Measurements from ENCODE around the gene SLC9A9. TPM values are rescaled to one million over a fixed set of nuclear protein-coding genes. Genes with fewer than 3 reads are reported as not detected.
"Not testable (repeated sequence)": the region's sequence is repeated elsewhere in the genome, so short reads cannot be mapped to it uniquely, and the experiment has no call there.

SLC9A9 gene
- total RNA-seq, 1 donor from 2014 or later: 15.0 TPM

DNA sequence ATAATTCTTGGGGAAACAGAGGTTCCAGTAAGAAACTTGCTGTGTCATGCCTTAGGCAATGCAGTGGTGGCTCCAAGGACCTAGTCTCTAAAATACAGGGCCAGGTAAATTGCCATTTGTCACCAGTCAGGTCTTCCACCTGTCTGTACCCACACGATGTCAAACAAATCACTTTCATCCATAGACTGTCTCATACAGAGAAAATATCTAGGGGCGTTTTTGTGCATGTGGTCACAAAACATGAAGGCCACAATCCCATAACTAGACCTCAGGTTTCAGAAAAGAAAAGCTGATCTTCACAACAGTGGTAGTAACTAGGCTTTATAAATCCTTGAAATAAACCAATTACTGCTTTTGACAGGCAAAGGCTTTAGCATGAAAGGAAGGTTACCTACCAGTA lies 92.3 kb downstream of the SLC9A9 start:
- no peak for DNase-seq (ENCODE audit: low spot score)

DNA sequence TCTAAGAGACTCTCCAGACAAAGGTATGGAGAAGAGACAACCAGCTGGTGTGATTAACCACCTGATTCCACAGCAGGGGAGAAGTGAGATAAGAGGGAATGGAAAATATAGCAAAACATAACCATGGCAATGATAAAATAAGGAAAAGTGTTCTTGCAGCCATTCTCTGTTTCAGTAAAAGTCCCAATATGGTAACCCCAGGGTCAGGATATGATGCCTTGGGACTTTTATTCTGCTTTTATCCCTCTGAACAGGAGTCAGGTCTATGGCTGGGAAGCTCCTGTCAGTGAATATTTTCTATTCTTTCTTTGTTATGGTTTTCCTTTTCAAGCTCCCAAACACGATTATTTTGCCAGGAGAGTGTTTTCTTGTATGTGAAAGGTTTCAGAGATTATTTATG lies 94.2 kb downstream of the SLC9A9 start:
- no peak for DNase-seq (ENCODE audit: low spot score)

DNA sequence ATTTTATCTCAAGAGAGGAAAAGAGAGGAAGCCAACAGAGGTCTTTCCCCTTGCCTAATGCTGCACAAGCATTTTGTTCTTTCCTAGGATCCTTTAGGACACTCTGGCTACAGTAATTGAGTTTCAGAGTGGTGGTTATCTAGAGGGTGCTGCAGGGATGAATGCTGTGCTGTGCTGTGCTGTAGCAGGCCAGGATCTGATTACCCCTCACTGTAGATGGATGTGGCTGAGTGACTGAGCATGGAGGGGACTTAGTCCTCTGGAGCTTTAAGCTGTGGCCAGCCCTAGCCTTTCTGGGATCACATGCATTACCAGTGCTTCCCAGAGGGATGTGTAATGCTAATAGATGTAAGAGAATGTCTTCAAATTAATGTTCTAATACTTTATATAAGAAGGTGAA lies 94.8 kb downstream of the SLC9A9 start:
- no peak for DNase-seq (ENCODE audit: low spot score)

DNA sequence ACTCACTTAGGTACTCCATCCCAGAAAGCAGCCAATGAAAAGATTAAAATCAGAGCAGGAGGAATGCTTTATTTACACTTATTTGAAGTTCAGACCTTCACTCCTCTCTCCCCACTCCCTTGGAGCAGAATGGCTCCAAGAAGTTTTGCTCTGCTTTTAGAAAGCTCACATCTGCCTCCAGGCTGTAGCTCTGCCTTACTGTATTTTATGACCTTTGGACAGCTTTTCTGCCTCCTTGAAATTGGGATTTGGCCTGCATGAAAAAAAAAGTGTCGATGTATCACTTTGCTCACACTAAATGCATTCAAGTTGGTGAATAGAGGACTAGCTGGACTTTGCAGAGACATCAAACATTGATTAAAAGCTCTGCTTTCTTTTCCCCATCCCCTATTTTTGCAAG lies 95.3 kb downstream of the SLC9A9 start:
- no peak for DNase-seq (ENCODE audit: low spot score)

DNA sequence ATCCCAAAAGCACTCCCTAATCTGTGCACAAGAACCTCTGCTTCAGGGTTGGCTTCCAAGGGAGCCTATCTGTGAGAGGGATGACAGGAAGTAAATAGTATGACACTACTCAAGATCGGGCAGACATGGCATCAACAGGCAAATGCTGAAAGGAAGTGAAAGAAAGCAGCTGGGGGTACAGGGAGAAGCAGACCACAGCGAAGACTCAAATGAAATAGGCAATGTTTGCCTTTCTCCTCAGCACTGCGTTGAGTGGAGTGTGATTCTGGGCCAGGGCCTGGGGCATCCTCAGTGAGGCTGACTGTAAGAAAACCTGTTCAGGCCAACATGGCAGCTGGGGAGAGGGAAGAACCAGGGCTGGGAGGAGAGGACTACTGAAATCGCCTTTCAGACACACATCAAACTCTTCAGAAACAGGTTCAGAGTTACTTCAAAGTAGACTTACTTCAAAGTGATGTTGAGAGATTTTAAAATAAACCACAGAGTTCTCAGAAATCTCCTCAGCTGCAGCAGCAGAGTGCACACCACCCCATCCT lies 96.6 kb downstream of the SLC9A9 start:
- no peak for DNase-seq (ENCODE audit: low spot score)

DNA sequence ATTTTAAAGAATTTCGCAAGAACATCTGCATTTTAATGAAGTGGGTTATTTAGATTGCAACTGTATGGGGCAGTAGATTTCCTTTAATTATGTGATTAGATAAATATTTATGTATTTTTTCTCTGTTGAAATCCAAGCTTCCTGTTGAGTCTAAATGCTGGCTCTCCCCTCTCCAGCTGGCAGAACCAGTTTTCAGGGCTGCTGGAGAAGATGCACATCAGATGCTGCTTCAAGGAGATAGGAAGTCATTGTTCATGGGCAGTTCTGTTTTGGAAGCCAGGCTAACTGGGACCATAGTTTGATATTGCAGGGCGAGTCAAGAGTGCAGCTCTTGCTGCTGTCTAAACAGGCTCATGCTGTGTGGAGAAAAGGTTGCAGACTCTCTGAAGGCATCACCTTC lies 97.4 kb downstream of the SLC9A9 start:
- no peak for DNase-seq (ENCODE audit: low spot score)

DNA sequence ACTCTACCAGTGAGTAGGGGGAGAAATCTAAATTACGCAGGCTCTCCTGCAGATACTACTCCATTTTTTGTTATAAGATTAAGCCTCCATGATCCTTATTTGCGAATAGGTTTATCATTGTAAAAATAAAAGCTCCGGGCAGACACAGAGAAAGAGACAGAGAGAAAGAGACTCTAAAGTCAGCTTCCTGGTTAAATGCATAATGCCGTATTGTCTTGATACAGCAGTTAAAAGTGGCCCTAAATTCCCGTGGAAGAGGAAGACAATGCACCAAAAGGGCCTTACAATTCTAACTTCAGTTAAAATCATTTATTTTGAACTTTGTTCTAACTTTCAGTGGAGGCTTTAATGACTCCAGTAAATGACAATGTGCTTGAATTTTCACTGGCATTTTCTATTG lies 98.3 kb downstream of the SLC9A9 start:
- DNase-seq (ENCODE audit: low spot score): no peak

DNA sequence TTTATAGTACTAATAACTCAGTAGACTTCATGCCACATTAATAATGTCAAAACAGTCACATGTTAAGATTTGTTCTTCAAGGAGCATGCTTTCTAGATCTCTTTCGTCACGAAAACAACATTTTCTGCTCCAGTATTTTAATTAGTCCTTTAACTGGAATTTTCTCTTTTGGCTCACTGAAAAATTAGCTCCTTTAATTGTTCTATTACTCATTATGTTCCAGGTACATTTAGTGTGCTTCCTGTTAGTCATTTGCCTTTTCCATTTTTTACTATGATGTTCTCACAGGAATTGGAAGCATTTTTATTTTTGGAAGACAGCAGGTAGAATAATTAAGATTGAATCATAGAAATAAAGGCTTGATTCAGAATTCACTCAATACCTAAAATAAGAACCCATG lies 111.2 kb downstream of the SLC9A9 start:
- DNase-seq (ENCODE audit: low spot score): no peak

DNA sequence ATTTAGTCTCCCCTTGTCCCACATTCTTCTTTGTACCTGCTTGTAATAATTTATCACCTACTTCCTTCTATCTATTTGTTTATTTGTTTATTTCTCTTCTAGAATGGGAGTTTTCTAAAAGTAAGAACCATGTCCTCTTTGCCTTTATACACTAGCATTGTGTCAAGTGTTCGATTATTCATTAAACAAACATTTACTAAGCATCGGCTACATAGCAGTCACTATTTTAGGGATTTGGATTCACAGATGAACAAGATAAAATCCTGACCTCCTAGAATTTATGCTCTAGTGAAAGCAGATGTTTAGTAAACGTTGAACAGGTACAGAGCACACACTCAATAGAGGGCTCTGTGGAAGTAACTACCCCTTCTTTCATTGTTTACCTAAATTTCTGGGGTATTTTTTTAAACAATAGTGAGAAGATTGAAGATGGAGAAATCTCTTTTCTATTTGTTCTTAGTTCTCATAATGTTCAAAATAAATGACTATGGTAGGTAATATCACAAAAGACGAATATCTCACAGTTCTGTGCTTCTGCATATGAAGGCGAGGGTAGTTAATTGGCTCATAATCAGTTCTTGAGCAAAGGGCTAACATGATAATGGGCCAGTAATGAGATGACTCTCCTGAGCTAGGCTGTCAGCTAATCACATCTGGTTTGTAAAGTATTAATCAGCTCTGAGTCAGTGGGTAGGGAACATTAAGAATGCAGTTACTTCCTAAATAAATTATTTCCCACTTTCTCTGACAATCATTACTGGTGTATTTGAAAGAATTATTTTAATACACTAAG lies 111.9 kb downstream of the SLC9A9 start:
- no peak for DNase-seq (ENCODE audit: low spot score)

DNA sequence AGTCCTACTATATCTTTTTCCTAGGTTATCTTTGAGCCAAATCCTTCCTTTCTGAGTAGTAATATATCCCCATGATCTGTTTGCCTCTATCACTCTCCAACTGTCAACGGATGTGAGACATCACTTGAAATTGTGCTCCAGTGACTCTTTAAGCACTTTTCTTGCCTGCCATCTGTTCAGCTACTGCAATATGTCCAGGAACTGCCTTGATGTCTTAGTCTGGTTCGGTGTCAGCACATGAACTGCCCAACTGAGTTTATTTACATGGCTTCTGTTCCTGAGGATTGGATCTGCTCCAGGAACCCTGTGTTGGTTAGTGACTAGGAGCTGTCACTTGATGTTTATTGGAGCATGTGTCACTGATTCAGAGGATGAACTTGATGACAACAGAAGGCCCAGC lies 116.5 kb downstream of the SLC9A9 start:
- no peak for DNase-seq (ENCODE audit: low spot score)

DNA sequence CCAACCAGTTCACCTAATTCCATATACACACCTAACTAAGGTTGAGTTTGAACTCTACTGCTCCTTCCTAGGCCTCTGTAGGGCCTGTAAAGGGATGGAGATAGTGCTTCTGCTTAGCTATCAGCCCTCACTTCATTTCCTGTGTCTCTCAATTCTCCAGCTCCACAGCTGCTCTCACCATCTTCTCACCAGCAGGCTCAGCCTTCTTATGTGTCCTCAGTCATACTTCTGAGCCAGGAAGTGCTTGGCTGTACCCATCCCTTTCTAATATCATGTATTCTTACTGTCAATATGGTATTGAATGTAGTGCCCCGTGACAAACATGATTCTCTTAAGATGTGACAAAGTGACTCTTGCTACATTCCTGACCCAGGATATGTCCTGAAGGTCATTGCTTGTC lies 116.9 kb downstream of the SLC9A9 start:
- no peak for DNase-seq (ENCODE audit: low spot score)

DNA sequence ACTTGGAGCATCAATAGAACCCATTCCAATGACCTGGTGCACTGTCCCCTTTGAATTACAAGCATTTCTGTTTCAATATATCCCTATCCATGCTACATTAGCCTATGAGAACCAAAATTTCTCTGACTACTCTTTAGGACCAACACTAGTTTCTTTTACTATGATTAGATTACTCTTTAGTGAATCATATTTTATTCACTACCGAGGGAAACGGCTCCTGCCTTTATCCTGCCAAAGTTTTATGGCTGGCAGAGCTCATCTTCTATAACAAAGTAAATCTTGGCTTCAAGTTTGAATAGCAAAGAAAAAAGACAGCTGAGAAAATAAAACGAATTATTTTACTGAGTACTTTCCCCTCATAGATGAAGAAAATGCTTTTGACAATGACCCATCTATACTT lies 120.9 kb downstream of the SLC9A9 start:
- no peak for DNase-seq (ENCODE audit: low spot score)

DNA sequence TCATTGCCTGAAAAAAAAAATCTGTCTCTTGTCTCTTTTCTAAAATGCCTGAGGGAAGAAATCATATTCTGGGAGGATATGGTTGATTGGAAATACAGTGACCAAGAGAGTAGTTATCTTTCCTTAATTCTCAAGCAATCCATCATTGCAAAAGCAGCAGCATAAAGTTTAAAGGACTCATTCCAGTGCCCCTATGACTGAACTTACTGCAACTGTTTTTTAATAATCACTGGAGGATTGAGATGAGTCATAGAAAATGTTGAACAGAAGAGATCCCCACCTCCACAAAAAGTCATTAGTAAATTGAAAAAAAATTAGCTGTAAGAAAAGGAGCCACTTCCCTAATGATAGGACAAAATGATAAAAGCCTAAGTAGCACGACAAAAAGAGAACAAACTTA lies 121.5 kb downstream of the SLC9A9 start:
- DNase-seq (ENCODE audit: low spot score): no peak

DNA sequence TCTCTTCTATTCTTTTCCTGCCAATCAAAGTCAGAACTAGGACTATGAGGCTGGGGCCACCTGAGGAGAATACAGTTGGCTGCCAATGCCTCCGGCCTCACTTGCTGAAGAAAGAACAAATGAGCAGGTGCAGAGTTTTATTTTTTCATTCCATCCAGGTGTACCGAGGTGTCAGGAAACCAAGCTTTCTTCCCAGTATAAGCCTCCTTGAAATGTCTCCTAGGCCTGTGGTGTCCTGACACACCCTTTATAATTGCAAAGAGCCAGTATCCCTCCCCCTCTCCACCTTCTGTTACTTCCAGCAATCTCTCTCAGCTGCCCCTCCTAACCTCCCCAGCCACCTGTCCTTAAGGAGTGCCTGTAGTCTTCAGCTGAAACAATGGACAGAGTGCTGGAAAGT lies 127.9 kb downstream of the SLC9A9 start:
- DNase-seq (ENCODE audit: low spot score): no peak

DNA sequence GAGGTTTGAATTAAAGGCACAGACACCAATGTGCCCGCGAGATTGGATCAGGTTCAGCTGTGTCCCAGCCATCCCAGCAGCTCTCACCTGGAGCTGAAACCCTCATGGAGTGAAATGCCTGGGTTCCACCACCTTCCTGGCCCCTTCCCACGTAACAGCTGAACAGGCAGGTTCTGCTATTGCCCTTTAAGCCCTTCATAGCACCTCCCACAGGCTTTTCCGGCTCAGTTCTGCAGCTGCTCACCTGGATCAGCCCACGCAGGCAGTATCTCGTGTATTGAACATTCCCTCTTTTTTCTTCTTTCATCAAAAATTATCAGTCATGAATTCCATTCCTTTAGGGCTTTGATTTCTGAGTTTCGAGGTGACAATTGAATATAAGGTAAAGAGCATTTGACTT lies 129.8 kb downstream of the SLC9A9 start:
- no peak for DNase-seq (ENCODE audit: low spot score)

DNA sequence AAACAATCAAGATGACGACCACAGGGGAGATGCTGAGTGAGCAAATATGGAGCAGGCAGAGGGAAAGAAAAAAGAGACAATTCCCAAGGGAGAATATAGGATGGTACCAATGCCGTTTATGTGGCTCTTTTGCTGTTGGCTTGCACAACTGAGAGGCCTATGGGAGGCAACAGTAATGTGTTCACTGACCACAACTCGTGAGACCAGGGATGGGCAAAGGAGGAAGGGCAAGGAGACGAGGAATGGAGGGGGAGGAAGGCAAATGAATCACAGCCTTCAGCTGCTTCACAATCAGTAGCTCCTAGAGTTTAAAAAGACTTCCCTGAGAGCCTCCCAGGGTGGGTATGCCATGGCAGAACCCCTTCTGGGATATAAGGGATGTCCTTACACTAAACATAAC lies 131.5 kb downstream of the SLC9A9 start:
- DNase-seq (ENCODE audit: low spot score): no peak

DNA sequence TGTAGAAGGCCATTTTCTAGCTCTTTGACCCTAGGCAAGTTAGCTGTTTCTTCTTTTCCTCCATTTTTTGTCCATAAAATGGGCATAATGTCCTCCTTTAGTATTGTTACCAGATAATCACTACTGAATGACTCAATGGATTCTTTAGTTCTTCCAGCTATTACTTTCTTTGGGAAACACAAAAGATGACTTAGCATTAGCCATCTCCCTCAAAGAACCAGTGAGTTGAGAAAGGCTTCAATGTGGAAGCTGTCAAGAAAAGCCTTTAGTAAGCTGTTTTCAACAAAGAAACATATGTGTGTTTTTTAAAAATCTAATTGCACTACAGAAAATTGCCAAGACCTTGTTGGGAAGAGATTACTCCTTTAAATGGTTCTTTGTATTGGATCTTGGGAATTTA lies 135.7 kb downstream of the SLC9A9 start:
- no peak for DNase-seq (ENCODE audit: low spot score)

DNA sequence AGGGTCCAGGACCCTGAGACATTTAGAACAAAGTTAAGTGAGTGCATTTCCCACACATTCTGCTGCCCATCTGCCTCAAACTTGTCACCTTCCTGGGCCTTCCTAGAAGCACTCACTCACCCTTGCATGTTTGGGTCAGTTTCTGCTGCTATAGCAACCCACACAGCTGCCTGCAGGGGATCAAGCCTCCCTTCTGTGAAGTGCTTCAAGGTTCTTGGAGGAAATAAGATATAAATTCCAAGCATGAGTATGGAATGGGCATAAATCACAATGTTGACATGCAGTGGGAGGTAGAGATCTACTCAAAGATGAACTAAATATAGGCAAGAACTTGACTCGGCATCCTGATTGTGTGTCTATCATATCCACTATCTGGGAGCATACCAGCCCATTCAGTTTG lies 140.4 kb downstream of the SLC9A9 start:
- no peak for DNase-seq (ENCODE audit: low spot score)

DNA sequence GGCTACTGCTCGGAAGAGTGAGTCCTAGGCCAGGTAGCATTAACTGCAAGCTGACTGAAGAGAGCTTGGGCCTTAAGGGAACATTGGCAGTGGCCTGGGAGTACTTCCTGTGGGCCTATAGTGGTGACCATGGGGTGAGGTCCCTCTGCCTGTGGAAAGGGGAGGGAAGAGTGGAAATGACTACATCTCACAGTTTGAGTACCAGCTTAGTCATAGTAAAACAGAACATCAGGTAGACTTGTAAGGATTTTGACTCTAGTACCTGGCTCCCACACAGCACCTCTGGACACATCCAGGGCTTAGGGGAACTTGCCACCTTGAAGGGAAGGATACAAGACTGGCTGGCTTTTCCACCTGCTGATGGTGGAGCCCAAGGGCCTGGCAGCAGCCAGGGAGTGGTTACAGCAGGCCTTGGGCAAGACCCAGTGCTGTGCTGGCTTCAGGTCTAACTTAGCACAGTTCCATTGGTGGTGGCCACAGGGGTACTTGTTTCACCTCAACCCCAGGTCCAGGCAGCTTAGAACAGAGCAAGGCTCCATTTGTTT lies 147.8 kb downstream of the SLC9A9 start:
- DNase-seq (ENCODE audit: low spot score): no peak

DNA sequence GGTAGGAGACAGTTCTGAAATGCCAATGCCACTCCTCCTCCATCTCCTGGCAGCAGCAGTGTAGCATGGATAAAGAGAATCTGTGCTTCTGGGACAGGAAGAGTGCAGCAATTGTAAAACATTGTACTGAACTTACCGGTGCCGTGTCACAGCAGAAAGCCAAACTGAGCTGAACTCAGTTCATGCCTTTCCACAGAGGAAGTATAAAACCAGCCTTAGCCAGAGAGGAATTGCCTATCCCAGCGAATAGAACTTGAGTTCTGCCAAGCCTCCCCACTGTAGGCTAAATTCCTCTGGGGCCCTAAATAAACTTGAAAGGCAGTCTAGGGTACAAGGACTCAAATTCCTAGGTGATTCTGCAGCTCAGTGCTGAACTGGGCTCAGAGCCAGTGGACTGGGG lies 148.8 kb downstream of the SLC9A9 start:
- no peak for DNase-seq (ENCODE audit: low spot score)

DNA sequence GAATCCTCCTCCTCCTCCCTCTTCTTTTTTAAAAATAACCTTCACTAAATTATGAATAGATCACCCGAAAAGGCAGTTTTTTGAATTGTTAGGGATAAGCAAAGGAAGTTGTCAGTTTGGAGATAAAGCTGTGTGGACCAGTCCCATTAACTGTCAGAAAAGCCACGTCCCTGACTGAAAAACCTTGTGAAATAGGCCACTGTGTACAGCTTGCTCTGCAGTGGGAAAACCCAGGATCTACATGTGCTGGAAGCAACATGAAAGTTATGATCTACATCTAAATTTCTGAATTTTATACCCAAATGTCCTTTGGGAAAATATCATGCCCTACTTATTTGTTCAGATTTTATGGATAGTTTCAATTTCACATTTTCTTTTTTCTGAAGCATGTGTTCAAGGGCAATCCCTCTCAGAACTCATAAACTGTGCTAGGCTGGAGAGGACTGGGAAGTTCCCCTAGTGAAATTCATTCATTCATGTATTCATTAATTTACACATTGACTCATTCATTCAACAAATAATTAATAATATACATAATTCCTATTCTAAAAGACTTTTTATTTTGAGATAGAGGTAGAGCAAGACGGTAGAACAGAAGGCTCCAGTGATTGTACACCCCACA lies 149.5 kb downstream of the SLC9A9 start:
- no peak for DNase-seq (ENCODE audit: low spot score)

DNA sequence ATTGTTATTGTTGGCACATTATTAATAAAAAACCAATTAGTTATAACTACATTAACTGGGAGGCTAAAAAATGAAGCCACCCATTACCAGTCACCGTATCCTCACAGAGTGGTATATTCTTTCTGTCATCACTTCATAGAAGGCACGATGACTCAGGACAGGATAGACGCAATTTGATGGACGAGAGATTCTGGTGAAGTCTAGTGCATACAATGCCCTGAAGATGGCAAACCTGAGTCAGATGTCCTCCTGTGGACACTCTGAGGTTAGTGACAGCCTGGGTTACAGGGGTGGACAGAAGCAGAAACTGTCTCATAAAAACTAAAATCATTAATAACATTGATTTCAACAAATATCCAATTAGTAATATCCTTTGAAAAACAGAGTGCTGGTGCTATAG lies 150.3 kb downstream of the SLC9A9 start:
- DNase-seq (ENCODE audit: low spot score): no peak

DNA sequence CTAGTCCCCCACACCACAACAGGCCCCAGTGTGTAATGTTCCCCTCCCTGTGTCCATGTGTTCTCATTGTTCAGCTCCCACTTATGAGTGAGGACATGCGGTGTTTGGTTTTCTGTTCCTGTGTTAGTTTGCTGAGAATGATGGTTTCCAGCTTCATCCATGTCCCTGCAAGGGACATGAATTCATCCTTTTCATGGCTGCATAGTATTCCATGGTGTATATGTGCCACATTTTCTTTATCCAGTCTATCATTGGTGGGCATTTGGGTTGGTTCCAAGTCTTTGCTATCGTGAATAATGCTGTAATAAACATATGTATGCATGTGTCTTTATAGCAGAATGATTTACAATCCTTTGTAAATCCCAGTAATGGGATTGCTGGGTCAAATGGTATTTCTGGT lies 152.9 kb downstream of the SLC9A9 start:
- not testable (repeated sequence) for DNase-seq (ENCODE audit: low spot score)

Measured in ureter (tissue), 1 donor.